GM21619 (cell line): ENCODE measurements around the gene ACACB.

Experiments
- ATAC-seq: cut with Tn5 transposase; IDR thresholded peaks from one replicate; pipeline ENCODE4 v1.9.1; 2021; ENCODE audit not compliant: unreplicated experiment

ACACB gene

DNA sequence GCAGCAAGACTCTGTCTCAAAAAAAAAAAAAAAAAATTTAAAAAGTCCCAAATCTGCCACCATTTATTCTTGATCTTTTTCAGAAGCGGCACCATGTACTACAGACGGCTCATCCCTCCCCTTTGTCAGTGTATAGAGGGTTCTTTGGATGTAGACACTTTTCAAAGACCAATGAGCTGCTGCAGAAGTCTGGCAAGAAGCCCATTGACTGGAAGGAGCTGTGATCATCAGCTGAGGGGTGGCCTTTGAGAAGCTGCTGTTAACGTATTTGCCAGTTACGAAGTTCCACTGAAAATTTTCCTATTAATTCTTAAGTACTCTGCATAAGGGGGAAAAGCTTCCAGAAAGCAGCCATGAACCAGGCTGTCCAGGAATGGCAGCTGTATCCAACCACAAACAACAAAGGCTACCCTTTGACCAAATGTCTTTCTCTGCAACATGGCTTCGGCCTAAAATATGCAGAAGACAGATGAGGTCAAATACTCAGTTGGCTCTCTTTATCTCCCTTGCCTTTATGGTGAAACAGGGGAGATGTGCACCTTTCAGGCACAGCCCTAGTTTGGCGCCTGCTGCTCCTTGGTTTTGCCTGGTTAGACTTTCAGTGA, 6.5 kb upstream of the ACACB start:
- ATAC-seq = no peak

GRCh38 chr12:109110988-109111495, 5.3 kb upstream of the ACACB start:
- no peak for ATAC-seq

- ATAC-seq = no peak
Measured at GRCh38 chr12:109112720-109113465, 3.5 kb upstream of the ACACB start.

DNA sequence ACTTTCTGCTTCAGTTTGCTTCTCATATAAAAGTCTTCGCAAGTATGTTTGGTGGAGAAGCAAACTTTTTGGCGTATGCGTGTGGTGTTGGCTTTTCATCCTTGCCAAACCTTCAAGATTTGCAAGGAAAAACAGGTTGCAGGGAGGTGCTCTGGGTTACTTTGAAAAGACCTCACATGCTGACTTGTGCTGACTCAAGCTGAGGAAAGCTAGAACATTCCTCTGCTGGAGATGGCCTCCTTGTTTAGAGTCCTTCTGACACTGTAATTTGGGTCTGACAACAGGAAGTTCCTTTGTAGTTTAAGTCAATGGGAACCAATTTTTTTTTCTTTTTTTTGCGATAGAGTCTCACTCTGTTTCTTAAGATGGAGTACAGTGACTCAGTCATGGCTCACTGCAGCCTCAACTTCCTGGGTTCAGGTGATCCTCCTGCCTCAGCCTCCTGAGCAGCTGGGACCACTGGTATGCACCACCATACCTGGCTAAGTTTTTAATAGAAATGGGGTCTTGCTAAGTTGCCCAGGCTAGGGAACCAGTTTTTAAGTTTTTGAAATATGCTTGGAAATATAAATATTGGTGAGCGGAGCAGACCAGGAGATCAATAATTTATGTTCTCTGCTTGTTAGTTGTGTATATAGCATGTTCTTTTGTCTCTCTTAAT, 2.6 kb upstream of the ACACB start:
- ATAC-seq = no peak

DNA sequence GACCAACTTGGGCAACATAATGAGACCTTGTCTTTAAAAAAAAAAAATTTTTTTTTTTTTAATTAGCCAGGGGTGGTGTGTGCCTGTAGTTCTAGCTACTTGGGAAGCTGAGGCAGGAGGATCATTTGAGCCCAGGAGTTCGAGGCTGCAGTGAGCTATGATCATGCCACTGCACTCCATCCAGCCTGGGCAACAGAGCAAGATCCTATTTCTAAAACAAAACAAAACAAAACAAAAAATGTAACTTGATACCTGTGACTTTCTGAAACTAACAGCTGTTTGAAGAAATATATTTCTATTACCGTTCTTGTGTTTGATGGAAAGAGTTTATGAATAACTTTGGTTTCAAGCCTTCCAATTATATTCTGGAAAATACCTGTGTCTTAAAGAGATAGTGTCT, 1.7 kb upstream of the ACACB start:
- ATAC-seq = no peak

DNA sequence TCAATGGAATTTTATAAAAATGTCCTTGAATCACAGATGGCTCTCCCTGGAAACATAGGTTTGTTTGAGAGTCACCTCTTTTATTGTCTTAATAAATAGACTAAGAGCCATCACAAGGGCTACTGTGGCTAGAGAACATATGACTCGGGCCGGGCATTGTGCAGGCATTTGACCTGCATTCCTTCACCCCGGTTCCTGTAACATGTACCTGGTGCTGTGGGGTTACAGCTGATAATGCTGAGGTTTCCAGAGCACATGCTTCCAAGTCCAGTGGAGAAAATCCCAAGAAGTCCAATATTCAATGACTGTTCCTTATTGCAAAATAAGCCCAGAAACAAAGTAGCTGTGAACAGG, 1.0 kb upstream of the ACACB start:
- no peak for ATAC-seq

GRCh38 chr12:109116611-109116949, 193 bp downstream of the ACACB start:
- ATAC-seq = no peak

DNA sequence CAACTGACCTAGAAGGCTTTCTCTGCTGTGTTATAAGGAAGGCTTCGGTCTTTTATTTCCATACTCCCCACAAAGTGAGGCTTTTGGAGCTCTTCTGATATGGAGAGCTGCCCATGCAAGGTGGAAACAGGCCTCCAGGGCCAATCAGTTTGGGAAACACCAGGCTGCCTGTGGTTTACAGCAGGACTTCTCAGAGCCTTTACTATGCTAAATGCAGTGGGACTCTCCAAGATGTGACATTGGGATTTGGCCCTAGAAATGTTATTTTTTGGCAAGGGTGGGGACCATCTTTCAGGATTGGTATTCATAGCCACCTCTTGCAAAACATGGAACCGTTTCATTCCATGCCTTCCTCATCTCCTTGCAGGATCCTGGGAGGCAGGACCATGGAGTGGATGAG, 3.7 kb downstream of the ACACB start:
- ATAC-seq = no peak

- ATAC-seq = no peak
Measured at GRCh38 chr12:109120557-109120956, 4.2 kb downstream of the ACACB start.

- no peak for ATAC-seq
Measured at GRCh38 chr12:109121346-109121880, 5.0 kb downstream of the ACACB start.

DNA sequence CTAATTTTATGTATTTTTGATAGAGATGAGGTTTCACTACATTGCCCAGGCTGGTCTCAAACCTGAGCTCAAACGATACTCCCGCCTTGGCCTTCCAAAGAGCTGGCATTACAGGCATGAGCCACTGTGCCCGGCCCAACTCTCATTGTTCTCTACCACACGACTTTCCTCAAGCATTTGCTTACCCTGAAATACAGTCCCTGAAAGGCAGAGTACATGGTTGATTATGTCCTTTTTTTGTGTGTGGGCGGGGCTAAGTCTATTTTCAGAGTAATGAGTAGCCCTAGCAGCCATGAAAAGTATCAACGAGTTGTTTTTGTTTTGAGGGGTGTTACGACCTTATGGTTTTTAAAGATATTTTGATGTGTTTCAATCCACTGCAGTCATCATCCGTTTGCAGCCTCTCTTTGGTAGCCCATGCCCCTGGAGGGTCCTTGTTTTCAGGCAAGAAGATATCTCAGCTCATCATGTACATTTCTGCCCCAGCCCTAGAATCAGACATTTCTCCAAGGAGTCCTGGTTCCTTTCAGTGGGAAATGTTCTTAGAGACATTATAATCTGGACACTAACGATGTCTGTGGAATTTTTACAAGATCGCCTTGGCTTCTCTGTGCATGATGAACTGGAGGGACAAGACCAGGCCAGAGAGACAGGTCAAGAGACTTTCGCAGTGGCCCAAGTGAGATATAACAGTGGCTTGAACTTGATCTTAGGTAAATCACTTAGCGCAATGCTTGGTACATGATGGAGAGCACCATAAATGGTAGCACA, 8.7 kb downstream of the ACACB start:
- no peak for ATAC-seq

GRCh38 chr12:109125791-109126190, 9.4 kb downstream of the ACACB start:
- no peak for ATAC-seq

DNA sequence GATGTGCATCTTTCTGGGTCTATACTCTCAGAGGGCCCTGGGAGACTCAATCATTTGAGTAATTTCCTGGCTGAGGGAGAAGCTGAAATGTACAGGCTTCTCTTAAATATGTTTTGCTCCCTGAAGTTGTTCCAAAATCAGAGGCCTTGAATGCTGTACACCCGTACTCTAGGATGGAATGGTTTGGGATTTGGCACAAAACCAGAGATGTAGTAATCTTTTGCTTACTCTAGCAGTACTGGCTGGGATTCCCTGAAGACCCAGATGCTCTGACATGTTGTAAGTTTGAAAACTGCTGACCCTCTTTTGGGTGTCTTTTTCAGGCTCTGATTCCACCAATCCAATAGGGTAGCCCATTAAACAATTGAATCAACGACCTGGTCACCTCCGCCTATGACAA, 10.4 kb downstream of the ACACB start:
- no peak for ATAC-seq

DNA sequence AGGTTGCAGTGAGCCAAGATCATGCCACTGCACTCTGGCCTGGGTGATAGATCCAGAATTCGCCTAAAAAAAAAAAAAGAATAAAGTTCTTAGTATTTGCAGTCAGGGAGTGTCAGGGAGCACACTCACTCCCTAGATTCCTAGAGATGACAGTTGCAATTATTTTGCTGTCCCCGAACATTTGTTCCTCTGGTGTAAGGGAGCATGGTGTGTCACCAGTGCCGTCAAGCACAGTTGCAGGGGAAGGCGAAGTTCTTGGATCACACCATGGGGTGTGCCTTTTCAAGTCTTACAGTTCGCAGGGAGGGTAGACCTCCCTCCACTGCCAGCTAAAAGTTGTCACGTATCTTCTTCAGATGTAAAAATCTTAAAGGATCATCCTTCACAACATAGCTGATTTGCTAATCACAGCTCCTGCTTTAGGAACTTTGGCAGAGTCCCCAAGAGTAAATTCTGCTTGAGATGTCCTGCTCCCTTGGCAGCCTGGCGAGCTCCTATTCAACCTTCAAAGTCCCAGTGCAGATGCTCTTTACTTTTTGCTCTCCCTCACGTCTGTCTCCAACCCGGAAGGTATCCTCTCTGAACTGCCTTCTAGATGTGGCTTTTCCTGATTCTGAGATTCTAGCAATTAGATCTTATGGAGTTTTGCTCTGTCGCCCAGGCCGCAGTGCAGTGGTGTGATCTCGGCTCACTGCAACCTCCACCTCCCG, 11.3 kb downstream of the ACACB start:
- no peak for ATAC-seq

DNA sequence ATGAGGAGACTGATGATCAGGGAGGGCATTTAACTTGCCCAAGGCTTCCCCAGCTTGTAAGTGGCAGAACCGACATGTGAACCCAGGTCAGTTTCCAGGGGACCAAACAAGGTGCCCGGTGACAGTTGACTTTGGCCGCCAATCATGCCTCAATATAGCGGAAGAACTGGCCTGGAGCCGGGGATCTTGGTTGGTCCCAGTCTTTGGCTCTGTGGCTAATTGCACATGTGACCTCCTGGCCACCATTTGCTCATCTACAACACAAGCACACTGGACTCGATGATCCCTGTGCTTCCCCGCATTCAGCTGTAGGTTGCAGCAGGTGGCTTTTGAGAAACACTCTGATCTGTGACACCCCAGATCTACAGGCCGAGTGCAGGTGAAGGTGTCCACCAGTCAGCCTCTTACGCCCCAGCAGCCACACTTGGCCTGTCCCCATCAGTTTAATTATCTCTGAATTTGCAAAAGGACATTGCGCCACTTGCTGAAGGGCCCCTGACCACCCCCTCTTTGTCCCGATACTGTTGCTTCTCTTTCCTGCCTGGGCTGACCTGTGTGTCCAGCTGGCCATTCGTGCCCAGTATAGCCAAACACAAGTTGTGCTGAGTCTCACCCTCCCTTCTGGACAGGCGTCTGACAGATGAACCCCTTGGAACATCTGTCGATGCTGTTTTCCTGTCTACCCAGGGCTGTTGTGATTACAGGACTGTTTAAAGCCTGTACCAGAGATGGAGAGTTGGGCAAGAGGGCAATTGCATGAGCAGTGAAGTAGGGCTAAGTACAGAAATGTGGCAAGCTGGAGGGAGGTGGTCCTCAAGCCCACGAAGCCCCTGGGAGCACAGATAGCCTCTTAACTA, 14.1 kb downstream of the ACACB start:
- ATAC-seq = no peak

DNA sequence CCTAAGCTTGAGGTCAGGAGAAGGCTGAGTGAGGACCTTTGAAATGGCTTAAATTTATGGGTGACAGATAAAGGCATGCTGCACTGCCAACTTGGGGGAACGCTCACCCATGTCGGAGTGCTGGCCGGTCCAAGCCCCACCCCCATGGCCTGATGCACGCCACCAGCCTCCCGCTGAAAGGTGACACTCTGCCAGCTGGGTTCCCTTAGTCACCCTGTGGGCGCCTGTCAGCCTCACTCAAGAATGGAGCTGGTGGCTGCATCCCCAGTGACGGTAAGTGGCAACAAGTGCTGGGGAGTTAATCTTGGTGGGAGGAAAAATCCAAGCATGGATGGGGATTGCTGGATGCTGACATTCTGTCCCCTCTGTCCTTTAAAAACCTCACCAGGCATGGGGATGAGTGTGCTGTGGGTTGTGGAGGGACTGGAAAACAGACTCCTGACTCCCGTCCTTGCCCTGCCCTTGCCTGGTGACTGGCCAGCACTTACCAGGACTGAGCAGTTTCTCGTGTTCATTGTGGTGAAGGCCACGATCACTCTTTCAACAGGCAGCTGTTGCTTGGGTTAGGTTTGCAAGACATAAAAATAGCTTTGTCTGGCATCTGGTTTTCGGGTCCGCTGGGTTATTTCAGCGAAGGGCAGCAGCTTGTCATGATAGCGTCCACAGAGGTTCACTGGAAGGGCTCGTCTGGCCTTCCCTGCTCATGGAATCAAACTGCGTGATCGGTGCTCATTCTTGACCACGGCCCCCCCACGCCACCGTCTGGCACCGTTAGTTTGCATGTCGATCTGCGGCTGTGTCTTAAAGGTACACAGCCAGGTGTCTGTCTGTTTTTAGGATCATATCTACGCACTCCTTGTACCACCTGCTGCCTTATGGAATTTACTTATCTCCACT, 15.0 kb downstream of the ACACB start:
- ATAC-seq = no peak

DNA sequence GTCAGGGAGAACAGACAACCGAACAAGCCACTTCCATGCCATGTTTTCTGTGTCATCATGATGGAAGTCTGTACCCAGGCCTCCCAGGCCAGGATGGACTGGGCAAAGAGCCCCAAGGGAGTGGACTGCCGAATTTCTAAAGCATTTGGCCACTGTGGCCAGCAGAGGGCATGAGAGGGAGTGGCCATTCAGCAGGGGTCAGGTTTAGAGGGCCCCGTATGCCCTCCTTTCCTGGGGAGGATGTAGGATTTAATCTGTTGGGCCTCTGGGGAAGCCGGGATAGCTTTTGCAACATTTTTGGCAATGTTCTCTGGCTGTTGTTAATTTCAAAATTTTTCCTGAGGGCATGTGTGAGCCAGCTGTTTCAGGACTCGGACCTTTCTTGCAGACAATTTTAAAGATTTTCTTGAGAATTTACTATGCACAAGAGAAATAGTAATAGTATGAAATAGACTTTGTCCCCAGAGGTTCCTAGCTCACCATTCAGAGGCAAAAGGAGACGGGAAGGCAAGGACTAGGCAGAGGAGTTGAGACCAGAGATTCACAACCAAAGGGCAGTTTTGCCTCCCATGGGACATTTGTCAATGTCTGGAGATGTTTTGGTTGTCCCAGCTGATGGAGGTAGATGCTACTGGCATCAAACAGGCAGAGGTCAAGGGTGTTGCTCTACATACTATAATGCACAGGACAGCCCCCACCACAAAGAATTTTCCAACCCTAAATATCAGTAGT, 18.0 kb downstream of the ACACB start:
- ATAC-seq = no peak

GRCh38 chr12:109137055-109137454, 20.7 kb downstream of the ACACB start:
- no peak for ATAC-seq
